Uterus (tissue), 4 donors: ENCODE measurements around the gene PNCK. TPM values are rescaled to one million over a fixed set of nuclear protein-coding genes. Genes with fewer than 3 reads are reported as not detected.
"Not testable (repeated sequence)": the region's sequence is repeated elsewhere in the genome, so short reads cannot be mapped to it uniquely, and the experiment has no call there.

Experiments used
- DNase-seq, 2 donors: peaks; one replicate each; pipeline ENCODE4 v3.0.0-alpha.2; 2019 to 2020
- H3K27ac ChIP-seq, 2 donors: fragments of 200-600 bp; sonication (generic); 1 replicate in 1 of 2; 2 replicates in 1 of 2; pipeline ENCODE4 v1.5.1; 2016 to 2018
- H3K27me3 ChIP-seq, 2 donors: fragments of 200-600 bp; sonication (generic); one replicate each; pipeline ENCODE4 v1.5.1; 2018 to 2019; ENCODE audit warnings: control low read depth in 1 of 2
- H3K36me3 ChIP-seq, 2 donors: fragments of 200-600 bp; sonication (generic); one replicate each; pipeline ENCODE4 v1.5.1; 2019; ENCODE audit warnings: control low read depth in 1 of 2
- H3K4me1 ChIP-seq, 2 donors: fragments of 200-600 bp; sonication (generic); one replicate each; pipeline ENCODE4 v1.5.1; 2018 to 2019; ENCODE audit warnings: control low read depth in 1 of 2
- H3K4me3 ChIP-seq, 2 donors: fragments of 200-600 bp; sonication (generic); 1 replicate in 1 of 2; 2 replicates in 1 of 2; pipeline ENCODE4 v1.5.1; 2018 to 2019; ENCODE audit warnings: mild to moderate bottlenecking in 1 of 2
- H3K9me3 ChIP-seq, 2 donors: fragments of 200-600 bp; sonication (generic); one replicate each; pipeline ENCODE4 v1.5.1; 2019; ENCODE audit warnings: control low read depth in 1 of 2
- POLR2A ChIP-seq, 2 donors: fragments of 450-650 bp; IDR thresholded peaks; one replicate each; pipeline ENCODE4 v1.6.1; 2016; ENCODE audit warnings: antibody characterized with exemption in 2 of 2, mild to moderate bottlenecking in 1 of 2, moderate library complexity in 1 of 2
- intact Hi-C: fragments of 100-400 bp; cut with DNase I; formaldehyde crosslinking; loops from one replicate; pipeline ENCODE4 v1.15.1; 2023; ENCODE audit warnings: low total_unique reads
- total RNA-seq, 4 donors: library from RNA; depleted of rRNA in 3 of 4; stranded (reverse); fragments of >200 nt in 3 of 4; gene quantifications; one replicate each; pipeline versions ENCODE4 v1.1.0 to v1.2.4, GENCODE V29; 2014 to 2023
- TF ChIP-seq, protein P1 (sequence below), 4 experiments: fragments of 200-600 bp in 2 of 4; fragments of 450-650 bp in 2 of 4; sonication (generic) in 2 of 4; IDR thresholded peaks; one replicate each; pipeline ENCODE4 v1.5.1; 2016 to 2019; ENCODE audit warnings: antibody characterized with exemption in 4 of 4, mild to moderate bottlenecking in 2 of 4, moderate library complexity in 1 of 4
- donor health status: DM: yes; HTN: yes; CAD: no.

Gene PNCK
- total RNA-seq, 4 donors from 2014 or later = 1.8 to 8.5 (median 5.9) TPM; not detected in 1

DNA sequence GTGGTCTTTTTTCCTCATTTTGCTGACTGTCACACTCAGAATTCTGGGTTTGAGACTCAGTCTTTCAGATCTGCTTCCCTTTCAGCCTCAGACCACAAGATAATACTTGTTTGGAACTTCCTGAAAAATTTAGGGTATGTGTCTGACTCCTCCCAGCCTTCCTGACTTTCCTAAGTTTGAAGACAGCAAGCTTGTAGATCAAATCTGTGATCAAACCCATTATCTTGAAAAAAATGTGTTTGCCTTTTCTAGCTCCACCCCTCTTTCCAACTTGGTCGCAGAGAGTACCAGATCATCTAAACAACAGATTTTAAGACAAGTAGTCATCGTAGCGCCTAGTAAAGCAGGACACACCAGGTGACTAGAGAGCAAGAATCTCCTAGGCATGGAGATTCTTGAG, 40.6 kb upstream of the PNCK start:
- H3K4me3 ChIP-seq = no peak overlapping the region
- H3K36me3 ChIP-seq = no peaks in the 10 kb centered on the region
- H3K9me3 ChIP-seq = no peaks in the 10 kb centered on the region
- no peak overlapping the region for H3K27ac ChIP-seq
- no peak for DNase-seq
- H3K27me3 ChIP-seq = no peaks in the 10 kb centered on the region
- intact Hi-C loops = no loop called here
- no peaks in the 10 kb centered on the region for H3K4me1 ChIP-seq
- TF ChIP-seq, protein P1, sequence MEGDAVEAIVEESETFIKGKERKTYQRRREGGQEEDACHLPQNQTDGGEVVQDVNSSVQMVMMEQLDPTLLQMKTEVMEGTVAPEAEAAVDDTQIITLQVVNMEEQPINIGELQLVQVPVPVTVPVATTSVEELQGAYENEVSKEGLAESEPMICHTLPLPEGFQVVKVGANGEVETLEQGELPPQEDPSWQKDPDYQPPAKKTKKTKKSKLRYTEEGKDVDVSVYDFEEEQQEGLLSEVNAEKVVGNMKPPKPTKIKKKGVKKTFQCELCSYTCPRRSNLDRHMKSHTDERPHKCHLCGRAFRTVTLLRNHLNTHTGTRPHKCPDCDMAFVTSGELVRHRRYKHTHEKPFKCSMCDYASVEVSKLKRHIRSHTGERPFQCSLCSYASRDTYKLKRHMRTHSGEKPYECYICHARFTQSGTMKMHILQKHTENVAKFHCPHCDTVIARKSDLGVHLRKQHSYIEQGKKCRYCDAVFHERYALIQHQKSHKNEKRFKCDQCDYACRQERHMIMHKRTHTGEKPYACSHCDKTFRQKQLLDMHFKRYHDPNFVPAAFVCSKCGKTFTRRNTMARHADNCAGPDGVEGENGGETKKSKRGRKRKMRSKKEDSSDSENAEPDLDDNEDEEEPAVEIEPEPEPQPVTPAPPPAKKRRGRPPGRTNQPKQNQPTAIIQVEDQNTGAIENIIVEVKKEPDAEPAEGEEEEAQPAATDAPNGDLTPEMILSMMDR (IDR thresholded peaks at IDR 0.05) = no peak
- TF ChIP-seq POLR2A (IDR thresholded peaks at IDR 0.05) = no peak

DNA sequence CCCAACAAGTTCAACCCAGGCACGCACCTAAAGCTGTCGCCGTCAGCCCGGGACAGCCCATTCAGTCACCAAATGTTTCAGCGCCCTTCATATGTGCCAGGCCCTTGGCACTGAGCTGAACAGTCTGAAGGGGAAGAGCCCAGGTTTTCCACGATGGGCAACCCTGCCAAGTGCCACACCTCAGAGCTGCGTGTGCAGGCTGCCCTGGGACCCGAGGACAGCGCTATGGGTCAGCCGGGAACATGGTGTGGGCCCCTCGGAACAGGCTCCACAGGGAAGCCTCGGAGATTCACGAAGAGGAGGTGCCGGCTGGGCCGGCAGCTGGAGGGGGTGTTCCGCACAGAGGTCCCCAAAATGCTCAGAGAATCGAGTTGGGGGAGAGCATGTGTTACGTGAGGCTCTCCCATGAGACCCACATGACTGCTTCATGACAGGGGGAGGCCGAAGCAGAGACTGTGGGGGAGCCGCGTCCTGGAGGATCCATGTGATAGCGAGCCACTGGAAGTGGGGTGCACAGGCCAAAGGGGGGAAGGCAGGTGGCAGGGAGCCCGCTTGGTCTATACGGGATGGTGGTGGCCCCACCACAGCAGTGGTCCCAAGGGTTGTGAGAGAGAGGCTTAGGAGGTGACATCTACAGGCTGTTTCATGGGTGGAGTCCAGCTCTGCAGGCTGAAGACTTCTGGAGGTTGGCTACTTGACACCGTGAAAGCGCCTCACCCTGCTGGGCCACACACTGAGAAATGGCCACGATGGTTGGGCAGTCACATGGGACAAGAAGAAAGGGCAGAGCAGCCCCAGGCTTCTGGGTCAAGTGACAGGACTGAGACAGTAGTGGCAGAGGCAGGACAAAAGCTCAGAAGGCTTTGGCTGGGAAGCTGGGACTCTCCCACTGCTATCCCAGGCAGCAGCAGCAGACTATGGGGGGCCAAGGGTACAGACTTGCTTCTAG, 36.4 kb upstream of the PNCK start:
- intact Hi-C loops = no loop called here
- Histone ChIP-seq H3K9me3 (no peaks in the 10 kb centered on the region), H3K4me1 (no peaks in the 10 kb centered on the region), H3K27me3 (no peaks in the 10 kb centered on the region), H3K4me3 (no peak overlapping the region), H3K36me3 (no peaks in the 10 kb centered on the region), H3K27ac (no peak overlapping the region)
- no peak for DNase-seq
- TF ChIP-seq, protein P1 (IDR thresholded peaks at IDR 0.05) = no peak
- TF ChIP-seq POLR2A (IDR thresholded peaks at IDR 0.05) = no peak

DNA sequence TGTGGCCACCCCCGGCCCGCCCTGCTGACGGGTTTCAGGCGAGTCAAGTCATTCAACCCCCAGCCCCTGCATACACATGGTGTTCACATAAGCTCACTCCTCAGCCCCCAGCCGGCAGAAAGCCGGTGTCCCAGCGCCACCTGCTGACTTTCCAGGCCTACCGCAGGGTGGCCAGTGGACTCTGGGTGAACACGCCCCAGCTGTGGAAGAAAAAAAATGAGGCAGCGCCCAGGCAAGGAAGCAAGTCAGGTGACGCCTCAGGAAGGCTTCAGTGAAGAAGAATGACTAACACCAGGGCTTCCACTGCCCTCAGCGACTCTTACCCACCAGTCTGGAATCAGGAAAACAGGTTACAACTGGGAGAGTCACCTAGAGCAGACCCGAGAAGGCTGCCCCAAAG, 34.8 kb upstream of the PNCK start:
- intact Hi-C loops = no loop called here

DNA sequence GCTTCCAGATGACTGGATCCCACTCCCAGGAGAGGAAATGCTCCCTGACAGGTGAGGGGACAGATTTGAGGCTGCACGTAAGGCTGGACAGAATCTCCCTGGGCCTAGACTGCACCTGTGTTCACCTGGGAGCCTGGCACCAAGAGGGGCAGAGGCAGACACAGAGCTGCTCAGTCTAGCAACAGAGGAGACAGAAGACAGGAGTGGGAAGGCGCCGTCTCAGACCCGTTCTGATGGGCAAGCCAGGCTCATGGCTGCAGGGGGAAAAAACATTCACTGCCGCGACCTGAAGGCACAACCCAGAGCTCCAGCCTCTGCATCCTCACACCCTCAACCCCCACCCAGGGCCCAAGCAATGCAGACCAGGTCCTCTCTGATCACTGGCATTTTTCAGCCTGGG, 33.8 kb upstream of the PNCK start:
- H3K4me1 ChIP-seq = peaks cover 0 to 3% of the 10 kb centered on the region in 2 donors
- no peaks in the 10 kb centered on the region for H3K36me3 ChIP-seq
- TF ChIP-seq, protein P1 (IDR thresholded peaks at IDR 0.05) = no peak
- TF ChIP-seq POLR2A (IDR thresholded peaks at IDR 0.05) = no peak
- intact Hi-C loops = no loop called here
- H3K4me3 ChIP-seq = no peak overlapping the region
- H3K9me3 ChIP-seq = no peaks in the 10 kb centered on the region
- no peak for DNase-seq
- H3K27ac ChIP-seq = no peak overlapping the region
- no peaks in the 10 kb centered on the region for H3K27me3 ChIP-seq

More for the DNA sequence above, 34.8 kb upstream of the PNCK start:
- no peaks in the 10 kb centered on the region for H3K27me3 ChIP-seq
- H3K4me3 ChIP-seq = no peak overlapping the region
- H3K36me3 ChIP-seq = no peaks in the 10 kb centered on the region
- H3K4me1 ChIP-seq = no peaks in the 10 kb centered on the region
- H3K27ac ChIP-seq = no peak overlapping the region
- TF ChIP-seq, protein P1 (IDR thresholded peaks at IDR 0.05) = peak; percentile 44 to 65 (median 55)
- no peak for TF ChIP-seq POLR2A (IDR thresholded peaks at IDR 0.05)
- no peaks in the 10 kb centered on the region for H3K9me3 ChIP-seq
- DNase-seq = peak; percentile 59 to 69

DNA sequence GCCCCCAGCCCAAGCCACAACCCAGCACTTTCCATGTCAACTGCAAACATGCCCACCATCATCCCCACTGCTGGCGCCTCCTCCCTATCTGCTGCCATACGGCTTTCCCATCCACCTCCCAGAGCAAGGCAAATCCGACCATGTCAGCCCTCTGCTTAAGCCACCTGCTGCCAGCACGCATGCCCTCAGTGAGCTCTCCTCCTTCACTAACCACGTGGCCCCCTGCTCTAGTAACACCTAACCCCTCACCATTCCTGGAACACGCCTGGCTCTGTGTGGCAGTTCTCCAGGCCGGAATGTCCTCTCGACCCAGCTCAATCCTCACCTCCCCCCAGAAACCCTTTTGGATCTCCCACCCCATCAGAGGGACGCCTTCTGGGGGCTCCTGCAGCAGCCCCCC, 33.2 kb upstream of the PNCK start:
- Histone ChIP-seq H3K27ac (no peak overlapping the region), H3K27me3 (no peaks in the 10 kb centered on the region), H3K4me1 (peaks cover 0 to 3% of the 10 kb centered on the region in 2 donors), H3K9me3 (no peaks in the 10 kb centered on the region), H3K4me3 (no peak overlapping the region), H3K36me3 (no peaks in the 10 kb centered on the region)
- DNase-seq = no peak
- no peak for TF ChIP-seq POLR2A (IDR thresholded peaks at IDR 0.05)
- TF ChIP-seq, protein P1 (IDR thresholded peaks at IDR 0.05) = no peak
- intact Hi-C loops = no loop called here

DNA sequence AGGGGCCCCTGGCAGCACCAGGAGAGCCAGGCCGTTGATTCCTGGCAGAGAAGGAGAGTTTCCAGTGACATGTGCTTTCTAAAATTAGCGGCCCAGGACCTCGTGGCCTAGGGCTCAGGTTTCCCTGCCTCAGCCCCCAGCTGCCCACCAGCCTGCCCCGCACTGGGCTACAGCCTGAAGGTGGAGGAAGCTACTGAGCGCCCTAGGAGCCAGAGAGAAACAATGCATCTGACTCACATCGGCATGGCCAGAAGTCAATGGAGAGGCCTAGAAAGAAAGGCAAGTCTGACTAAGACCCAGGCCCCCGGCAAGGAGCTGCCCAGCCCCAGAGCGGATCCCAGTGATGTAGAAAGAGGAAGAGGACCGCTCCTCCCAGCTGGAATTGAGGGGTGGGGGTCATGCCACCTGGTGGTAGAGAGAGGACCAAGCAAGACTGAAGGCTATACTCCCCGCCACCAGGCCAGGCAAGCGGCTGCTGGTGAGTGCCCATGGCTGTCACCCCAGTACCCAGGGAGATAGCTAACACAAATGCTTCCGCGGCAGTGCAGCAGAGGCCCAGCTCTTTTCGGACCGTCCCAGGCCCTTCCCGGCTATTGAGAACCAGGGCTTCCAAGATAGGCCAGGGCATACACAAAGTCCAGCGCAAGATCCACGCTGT, 31.9 kb upstream of the PNCK start:
- H3K9me3 ChIP-seq, H3K4me1 ChIP-seq, intact Hi-C loops, H3K27me3 ChIP-seq, DNase-seq, H3K36me3 ChIP-seq, H3K27ac ChIP-seq, H3K4me3 ChIP-seq: not testable (repeated sequence)

DNA sequence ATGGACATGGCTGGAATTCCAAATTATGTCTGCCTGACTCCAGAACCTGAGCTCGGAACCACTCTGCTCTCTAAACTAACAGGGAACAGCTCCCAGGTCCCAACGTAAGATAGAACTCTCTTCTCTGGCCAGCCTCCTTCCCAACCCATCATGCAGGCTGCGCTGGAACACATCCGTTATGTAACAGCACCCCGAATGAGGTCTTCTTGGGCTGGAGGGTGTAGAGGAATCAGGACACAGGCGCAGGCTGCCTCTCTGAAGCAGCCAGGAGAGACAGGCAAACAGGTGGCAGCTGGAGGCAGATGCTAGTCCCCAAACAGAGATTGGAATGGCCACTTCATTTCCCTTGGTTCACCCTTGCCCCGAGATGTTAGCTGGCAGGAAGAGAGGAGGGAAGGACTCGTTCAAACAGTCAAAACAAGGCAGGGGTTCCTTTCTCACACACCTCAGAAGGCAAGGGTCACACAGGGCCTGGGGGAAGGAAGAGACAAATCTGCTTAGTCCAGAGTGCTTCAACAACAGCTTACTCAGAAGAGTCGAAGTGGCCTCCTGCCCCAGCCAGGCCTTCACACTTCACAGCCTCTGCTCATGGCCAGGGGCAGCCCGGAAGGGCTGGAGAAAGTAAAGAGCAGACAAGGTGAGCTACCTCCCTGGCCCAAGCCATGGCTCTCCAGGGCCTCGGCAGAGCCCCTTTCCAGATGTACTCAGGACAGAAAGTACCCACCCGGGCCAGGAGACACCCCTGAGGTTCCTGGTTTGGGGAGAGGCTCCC, 31.2 kb upstream of the PNCK start:
- not testable (repeated sequence) for H3K4me1 ChIP-seq

More for the DNA sequence above, 31.2 kb upstream of the PNCK start:
- H3K4me3 ChIP-seq, H3K36me3 ChIP-seq, intact Hi-C loops, H3K27me3 ChIP-seq, H3K9me3 ChIP-seq, H3K27ac ChIP-seq, DNase-seq: not testable (repeated sequence)
